Brain microvascular endothelial cell (primary cell): ENCODE data around the gene TUBGCP3.

Experiments used
- DNase-seq: peaks from one replicate; pipeline ENCODE4 v3.0.0-alpha.2; 2020
- H3K27ac ChIP-seq: fragments of 250-450 bp; sonication (Bioruptor Pico); 2 replicates; pipeline ENCODE4 v1.5.1; 2020; ENCODE audit warnings: mild to moderate bottlenecking, moderate library complexity
- H3K27me3 ChIP-seq: fragments of 250-450 bp; sonication (Bioruptor Pico); replicated peaks from 2 replicates; pipeline ENCODE4 v1.5.1; 2020; ENCODE audit warnings: mild to moderate bottlenecking
- H3K36me3 ChIP-seq: fragments of 250-450 bp; sonication (Bioruptor Pico); replicated peaks from 2 replicates; pipeline ENCODE4 v1.5.1; 2020; ENCODE audit warnings: mild to moderate bottlenecking
- H3K4me3 ChIP-seq: 2 replicates; pipeline ENCODE4 v1.5.1; 2011; ENCODE audit warnings: low read depth, mild to moderate bottlenecking, control low read depth, low read length, moderate library complexity
- CTCF ChIP-seq: IDR thresholded peaks from 2 replicates; pipeline ENCODE4 v1.5.1; 2011; ENCODE audit warnings: low read depth, mild to moderate bottlenecking, moderate library complexity, low read length, control low read depth, inconsistent platforms; ENCODE audit errors: missing control alignments
- in situ Hi-C: cut with HindIII; loops from 2 replicates; pipeline ENCODE4 v1.10.0; 2017; ENCODE audit warnings: low sequenced_read_pairs, low pct_ligation_motif_present

Gene TUBGCP3

DNA sequence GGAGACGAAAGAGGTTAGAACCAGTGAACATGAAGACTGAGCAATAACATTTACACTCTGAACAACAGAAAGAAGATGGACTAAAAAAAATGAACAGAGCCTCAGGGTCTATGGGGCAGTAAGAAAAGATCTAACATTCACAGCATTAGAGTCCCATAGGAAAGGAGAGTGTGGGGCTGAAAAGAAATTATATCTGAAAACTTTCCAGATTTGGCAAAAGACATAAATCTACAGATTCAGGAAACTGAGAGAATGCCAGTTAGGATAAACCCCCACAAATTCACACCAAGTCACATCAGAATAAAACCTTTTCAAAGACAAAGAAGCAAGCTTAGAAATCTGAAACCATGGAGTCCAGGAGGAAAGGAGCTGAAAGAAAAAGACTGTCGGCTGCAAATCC, 20.3 kb upstream of the TUBGCP3 start:
- in situ Hi-C loops = no loop called here
- Histone ChIP-seq H3K4me3 (no peak overlapping the region), H3K27me3 (no peaks in the 10 kb centered on the region), H3K27ac (no peak overlapping the region), H3K36me3 (no peaks in the 10 kb centered on the region)
- no peak for TF ChIP-seq CTCF
- no peak for DNase-seq

- peak; percentile 73 for DNase-seq
- no peak overlapping the region for H3K27ac ChIP-seq
- H3K4me3 ChIP-seq = peak overlapping the region; percentile 56
- peak; percentile 72 for TF ChIP-seq CTCF
- H3K27me3 ChIP-seq = no peaks in the 10 kb centered on the region
- H3K36me3 ChIP-seq = no peaks in the 10 kb centered on the region
- in situ Hi-C loops = no loop called here
Measured at GRCh38 chr13:112606109-112607001, 18.4 kb upstream of the TUBGCP3 start.

GRCh38 chr13:112605531-112605990, 17.6 kb upstream of the TUBGCP3 start:
- in situ Hi-C loops = no loop called here

DNA sequence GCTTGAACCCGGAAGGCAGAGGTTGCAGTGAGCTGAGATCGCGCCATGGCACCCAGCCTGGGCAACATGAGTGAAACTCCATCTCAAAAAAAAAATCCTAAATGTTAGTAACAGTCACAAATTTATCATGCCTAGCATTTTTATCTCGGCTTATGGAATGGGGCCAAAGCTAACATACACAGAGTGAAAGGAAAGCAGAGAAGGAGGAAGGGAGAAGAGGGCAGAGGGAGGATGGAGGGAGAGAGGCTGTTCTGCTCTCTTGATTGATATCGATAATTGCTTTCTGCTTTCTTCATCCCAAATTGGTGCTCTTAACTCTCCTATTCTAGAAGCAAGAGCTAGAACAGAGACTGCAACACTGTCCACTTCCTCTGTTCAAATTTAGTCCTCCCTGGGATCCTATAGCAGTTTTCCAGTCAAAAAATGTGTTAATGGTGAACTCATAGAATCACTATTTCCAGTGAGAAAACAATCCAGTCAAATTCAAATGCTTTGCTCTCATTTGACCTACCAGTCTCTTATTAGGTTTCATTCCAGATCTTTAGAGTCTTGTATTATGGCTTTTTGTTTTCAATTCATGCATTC, 15.8 kb upstream of the TUBGCP3 start:
- no peak for TF ChIP-seq CTCF
- DNase-seq = peak; percentile 63
- Histone ChIP-seq H3K27ac (no peak overlapping the region), H3K27me3 (no peaks in the 10 kb centered on the region), H3K36me3 (no peaks in the 10 kb centered on the region), H3K4me3 (no peak overlapping the region)
- in situ Hi-C loops = no loop called here

More at GRCh38 chr13:112605531-112605990, 17.6 kb upstream of the TUBGCP3 start:
- peak overlapping the region; percentile 56 for H3K4me3 ChIP-seq
- H3K27ac ChIP-seq = no peak overlapping the region
- no peaks in the 10 kb centered on the region for H3K36me3 ChIP-seq
- no peak for TF ChIP-seq CTCF
- no peaks in the 10 kb centered on the region for H3K27me3 ChIP-seq
- DNase-seq = no peak

DNA sequence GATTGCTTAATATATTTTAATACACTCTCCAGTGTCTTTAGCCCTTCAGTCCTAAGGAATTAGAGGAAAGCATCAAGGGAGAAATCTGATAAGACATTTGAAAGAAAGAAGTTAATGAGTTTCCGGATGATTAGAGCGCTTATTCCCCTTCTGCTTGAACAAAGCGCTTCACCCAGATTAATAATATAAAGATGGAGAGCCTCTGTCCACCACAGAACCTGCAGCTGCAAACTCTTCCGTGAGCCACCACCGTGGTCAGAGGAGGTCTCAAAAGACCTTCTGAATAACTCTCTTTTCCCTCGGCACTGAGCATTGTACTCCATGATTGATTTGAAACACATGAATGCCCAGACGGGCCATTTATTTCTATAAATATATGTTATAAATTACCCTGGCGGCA, 14.2 kb upstream of the TUBGCP3 start:
- DNase-seq = no peak
- in situ Hi-C loops = no loop called here
- TF ChIP-seq CTCF = no peak
- Histone ChIP-seq H3K36me3 (no peaks in the 10 kb centered on the region), H3K4me3 (no peak overlapping the region), H3K27ac (no peak overlapping the region), H3K27me3 (no peaks in the 10 kb centered on the region)
